ENCODE measurements around the gene SWSAP1. TPM values are rescaled to one million over a fixed set of nuclear protein-coding genes. Genes with fewer than 3 reads are reported as not detected.

The SWSAP1 gene
- polyA plus RNA-seq, 1 experiment = 0.88 TPM

- Histone ChIP-seq H3K9me3 (ENCODE audit: control insufficient read depth, insufficient read depth, low read length) (no peaks in the 10 kb centered on the region), H3K4me3 (ENCODE audit: low read depth, low read length) (peak within 1 kb of the TSS; percentile 81), H3K27me3 (ENCODE audit: control insufficient read depth, insufficient read depth, low read length) (no peaks in the 10 kb centered on the region), H3K27ac (ENCODE audit: low read depth, low read length) (peak within 1 kb of the TSS; percentile 11)
- POLR2A ChIA-PET = no interaction called here
- DNase-seq (ENCODE audit: low read depth, low spot score) = peak; percentile 46
- TF ChIP-seq CTCF (IDR thresholded peaks at IDR 0.05; ENCODE audit: low read depth, low read length) = no peak
- CTCF ChIA-PET = no interaction called here
These were observed 19.0 kb upstream of the SWSAP1 start, which contains the start of gene PLPPR2 for GRCh38 chr19:11355160-11356073. TSS of gene PLPPR2 (plus strand) at chr19:11355432. CDS start at chr19:11357674, 2,242 bp downstream.

GRCh38 chr19:11356074-11356397 lies 18.4 kb upstream of the SWSAP1 start:
- Histone ChIP-seq H3K9me3 (ENCODE audit: control insufficient read depth, insufficient read depth, low read length) (no peaks in the 10 kb centered on the region), H3K27ac (ENCODE audit: low read depth, low read length) (no peak overlapping the region), H3K27me3 (ENCODE audit: control insufficient read depth, insufficient read depth, low read length) (no peaks in the 10 kb centered on the region), H3K4me3 (ENCODE audit: low read depth, low read length) (peak overlapping the region; percentile 81)
- TF ChIP-seq CTCF (IDR thresholded peaks at IDR 0.05; ENCODE audit: low read depth, low read length) = no peak
- no peak for DNase-seq (ENCODE audit: low read depth, low spot score)
- ChIA-PET CTCF (no interaction called here), POLR2A (no interaction called here)

GRCh38 chr19:11356676-11357550 lies 17.6 kb upstream of the SWSAP1 start:
- Histone ChIP-seq H3K27me3 (ENCODE audit: control insufficient read depth, insufficient read depth, low read length) (no peaks in the 10 kb centered on the region), H3K4me3 (ENCODE audit: low read depth, low read length) (no peak overlapping the region), H3K9me3 (ENCODE audit: control insufficient read depth, insufficient read depth, low read length) (no peaks in the 10 kb centered on the region), H3K27ac (ENCODE audit: low read depth, low read length) (no peak overlapping the region)
- POLR2A ChIA-PET = no interaction called here
- TF ChIP-seq CTCF (IDR thresholded peaks at IDR 0.05; ENCODE audit: low read depth, low read length) = no peak
- DNase-seq (ENCODE audit: low read depth, low spot score) = no peak
- CTCF ChIA-PET = no interaction called here

- Histone ChIP-seq H3K27ac (ENCODE audit: low read depth, low read length) (no peak overlapping the region), H3K4me3 (ENCODE audit: low read depth, low read length) (no peak overlapping the region), H3K9me3 (ENCODE audit: control insufficient read depth, insufficient read depth, low read length) (no peaks in the 10 kb centered on the region; the same call in 1 of the 2 replicates), H3K27me3 (ENCODE audit: control insufficient read depth, insufficient read depth, low read length) (no peaks in the 10 kb centered on the region)
- POLR2A ChIA-PET = no interaction called here
- no peak for DNase-seq (ENCODE audit: low read depth, low spot score)
- no peak for TF ChIP-seq CTCF (IDR thresholded peaks at IDR 0.05; ENCODE audit: low read depth, low read length)
- CTCF ChIA-PET = no interaction called here
These were observed 15.0 kb upstream of the SWSAP1 start for GRCh38 chr19:11359421-11359820.
